Embryonic facial prominence (tissue), 1 donor: Measurements from ENCODE around the gene KCNMA1.

Experiments used
- DNase-seq: peaks from one replicate; pipeline ENCODE4 v3.0.0-alpha.2; 2016; ENCODE audit errors: extremely low spot score

The KCNMA1 gene

DNA sequence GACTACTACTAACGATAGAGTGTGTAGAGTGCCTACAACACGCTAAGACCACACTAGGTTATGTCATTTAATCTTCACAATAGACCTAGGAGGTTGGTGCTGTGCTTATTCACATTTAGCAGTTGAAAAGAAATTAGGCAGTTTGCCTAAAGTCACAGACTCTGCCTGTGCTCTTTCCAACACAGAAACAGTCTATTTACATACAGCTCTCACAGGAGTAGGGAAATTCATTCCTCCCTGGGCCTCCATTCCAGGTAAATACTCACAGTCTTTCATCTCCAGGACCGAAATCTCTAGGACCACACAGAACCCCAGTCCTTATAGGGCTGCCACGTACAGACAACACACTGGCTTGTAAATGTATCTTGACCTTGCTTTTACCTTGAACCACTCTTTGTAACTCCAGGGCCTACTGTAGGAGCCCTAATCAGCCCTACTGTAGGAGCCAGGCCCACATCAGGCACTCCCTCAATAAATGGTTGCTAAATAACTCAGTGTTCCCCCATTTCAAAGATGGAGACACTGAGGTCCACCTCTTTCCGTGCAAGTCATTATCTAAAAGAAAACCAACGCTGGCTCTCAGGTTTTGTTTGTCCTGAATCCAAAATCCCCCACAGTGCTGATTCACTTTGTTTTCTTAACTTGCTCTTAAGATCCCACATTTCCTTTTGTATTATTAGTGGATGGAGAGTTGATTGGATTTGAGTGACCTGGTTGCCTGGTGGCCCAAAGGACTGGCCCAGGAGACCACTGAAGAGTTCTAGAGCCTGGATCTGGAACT lies 146.9 kb downstream of the KCNMA1 start:
- DNase-seq: no peak

DNA sequence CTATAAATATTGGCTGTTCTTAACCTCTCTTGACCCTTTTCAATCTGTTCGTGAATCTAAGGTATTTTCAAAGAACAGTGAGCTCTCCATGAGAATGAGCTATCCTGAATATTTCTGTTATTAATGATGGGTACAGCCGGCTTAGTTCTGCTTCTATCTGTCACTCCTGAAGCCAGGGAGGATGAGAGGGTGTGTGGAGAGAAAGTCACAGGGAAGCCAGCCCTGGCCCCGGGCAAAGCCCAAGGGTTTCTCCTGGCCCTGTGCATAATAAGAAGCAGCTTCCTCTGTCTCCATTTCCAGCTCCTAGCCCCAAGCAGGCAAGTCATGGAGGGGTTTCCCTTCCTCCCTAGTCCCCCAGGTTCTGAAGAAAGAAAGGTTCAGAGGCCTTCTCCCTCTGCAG lies 151.1 kb downstream of the KCNMA1 start:
- DNase-seq: no peak

DNA sequence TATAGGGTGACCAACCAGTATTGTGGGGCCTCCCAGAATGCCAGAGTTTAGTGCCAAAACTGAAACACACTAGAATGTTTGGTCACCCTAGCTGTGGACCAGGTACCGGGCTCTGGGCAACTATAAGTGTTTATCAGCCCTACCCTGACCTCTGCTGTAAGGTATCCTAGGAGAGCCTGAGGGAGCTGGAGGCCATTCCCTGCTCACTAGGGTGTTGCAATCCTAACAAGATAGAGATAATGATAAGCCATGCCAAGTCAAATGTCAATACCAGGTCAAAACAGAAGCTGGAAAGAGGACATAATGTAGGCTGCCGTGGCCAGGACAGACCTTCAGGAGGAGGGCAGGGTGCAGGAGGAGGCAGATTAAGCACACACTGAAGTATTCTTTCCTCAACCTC lies 151.8 kb downstream of the KCNMA1 start:
- no peak for DNase-seq

DNA sequence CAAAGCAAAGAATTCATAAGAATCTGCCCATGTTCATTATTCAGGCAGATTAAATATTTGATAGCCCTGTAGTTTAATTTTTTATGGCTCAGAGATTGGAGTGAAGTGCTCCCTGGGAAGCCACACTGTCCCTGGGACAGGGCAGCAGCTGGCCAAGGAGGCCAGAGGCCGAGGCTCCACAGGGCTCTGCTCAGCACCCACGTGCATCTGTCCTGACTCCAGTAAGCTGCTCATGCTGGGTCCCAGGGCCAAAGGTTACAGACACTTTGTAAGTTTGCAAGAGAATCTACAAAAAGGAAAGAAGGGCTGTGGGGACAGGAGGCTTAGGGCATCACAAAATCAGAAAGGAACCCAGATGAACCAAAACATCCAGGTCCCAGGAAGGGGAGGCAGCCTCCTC lies 155.5 kb downstream of the KCNMA1 start:
- DNase-seq: no peak

DNA sequence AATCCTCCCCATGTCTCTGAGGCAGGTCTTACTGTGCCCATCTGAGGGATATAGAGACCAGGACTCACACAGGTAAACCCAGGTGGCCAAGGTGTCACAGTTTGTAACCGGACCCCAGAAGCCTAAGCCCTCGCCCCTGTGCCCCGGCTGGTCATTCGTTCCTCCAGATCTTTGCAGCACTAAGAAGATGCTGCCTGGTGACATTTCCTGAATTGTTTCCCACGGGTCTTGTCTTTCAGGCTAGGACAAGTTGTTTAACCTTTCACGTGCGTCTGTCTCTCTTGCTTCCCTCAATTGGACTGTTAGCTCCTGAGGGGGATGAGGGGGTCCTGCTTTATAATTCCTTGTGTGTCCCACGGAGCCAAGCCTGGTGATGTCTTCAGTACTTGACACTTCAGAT lies 158.0 kb downstream of the KCNMA1 start:
- no peak for DNase-seq

DNA sequence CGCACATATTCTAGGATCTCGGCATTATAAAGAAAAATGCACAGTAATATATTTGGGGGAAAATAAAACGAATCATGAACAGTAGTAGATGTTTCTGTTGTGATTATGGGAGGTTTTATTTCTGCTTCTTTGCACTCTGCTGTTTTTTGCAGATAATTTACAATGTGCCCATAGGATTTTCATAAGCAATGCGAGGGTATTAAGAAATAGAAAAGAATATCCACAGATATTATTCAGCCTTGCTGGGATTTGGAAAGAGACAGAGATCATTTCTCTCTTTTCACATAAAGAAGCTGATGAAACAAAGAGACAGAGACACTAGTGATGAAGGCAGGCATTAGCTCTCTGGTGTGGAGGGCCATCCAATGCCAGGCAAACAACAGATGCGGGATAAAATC lies 158.6 kb downstream of the KCNMA1 start:
- DNase-seq: no peak

DNA sequence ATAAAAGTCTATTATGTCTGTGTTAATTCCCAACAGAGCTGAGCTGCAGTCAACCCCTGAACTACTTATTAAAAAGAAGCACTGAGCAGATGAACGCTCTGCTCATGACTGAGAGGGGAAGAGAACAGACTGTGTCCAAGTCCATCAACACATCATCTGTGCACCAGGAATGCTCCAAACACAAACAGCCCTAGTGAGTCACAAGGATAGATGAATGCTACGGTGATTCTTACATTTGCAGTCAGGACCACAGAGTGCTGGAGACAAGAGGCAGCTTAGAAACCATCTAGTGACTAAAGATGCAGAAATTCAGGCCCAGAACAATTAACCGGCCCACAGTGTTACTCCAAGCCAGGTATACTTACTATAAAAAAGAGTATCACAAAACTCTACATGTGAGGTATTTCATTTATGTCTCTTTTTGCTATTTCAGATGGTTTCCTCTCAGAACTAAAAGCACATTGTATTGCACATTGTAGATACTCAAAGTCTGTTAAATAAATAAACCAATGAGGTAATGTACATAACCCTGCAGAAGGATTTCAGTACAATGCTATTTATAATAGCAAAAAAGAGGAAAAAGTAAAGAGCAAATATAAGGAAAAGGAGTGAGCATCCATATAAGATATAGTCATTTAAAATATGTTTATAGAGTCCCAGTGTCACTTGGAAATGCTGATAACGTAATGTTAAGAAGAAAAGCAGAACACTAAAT lies 159.2 kb downstream of the KCNMA1 start:
- DNase-seq: no peak

DNA sequence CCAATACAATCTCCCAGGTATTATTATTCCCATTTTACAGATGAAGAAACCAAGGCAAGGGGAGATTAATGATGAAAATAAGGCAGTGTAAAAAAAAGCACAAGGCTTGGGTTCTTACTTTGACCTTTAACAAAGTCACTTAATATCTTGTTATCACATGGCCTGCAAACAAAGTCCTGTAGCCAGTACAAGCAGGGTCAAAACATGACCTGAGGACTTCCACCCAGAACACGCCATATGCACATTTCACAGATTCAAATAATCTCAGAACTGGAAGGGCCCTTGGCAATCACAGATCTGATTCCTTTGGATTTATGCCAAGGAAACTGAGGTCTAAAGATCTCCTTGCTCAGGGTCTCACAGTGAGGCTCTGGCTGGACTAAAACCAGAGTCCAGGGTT lies 162.1 kb downstream of the KCNMA1 start:
- no peak for DNase-seq

DNA sequence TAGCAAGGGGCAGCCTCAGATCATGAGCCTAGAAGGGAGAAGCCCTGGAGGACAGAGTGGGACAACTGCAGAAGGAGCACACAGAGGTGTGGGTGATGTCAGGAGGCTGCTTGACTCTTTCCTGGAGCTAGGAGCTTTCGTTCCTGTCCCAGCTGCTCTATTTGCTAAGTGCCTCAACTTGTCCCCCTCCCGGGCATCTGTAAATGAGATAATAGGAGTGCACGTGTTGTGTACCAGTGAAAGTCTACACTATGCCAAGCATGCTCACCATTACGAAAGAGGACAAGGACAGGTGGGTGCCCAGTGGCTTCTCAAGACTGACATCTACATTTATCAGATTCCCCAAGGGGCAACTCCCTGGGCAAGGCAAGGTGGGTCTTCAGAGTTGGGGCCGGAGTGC lies 162.7 kb downstream of the KCNMA1 start:
- DNase-seq: no peak

DNA sequence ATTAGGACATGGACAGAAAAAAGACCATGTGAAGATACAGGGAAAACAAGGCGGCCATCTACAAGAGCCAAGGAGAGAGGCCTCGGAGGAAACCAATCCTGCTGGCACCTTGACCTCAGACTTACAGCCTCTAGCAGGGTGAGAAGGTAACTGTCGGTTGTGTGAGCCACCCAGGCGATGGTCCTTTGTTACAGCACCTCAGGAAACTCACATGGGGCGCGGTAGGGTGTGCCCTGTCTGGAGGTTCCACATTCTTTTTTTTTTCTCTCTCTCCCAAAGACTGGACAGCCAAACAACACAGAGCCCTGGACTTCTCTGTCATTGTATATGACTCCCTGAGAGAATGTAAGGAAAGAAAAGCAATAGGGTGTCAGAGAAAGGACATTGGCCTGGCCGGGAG lies 163.2 kb downstream of the KCNMA1 start:
- DNase-seq: no peak

DNA sequence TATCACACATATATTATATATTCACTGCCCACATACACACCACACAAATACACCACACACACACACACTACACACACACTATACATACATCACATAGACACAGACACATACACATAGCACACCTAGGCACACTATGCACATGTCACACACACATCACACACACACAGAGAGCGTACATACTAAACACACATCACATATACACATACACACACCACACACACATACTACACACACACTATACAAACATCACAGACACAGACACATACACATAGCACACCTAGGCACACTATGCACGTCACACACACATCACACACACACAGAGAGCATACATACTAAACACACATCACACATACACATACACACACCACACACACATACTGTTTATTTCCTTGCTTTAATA lies 165.5 kb downstream of the KCNMA1 start:
- DNase-seq: no peak

DNA sequence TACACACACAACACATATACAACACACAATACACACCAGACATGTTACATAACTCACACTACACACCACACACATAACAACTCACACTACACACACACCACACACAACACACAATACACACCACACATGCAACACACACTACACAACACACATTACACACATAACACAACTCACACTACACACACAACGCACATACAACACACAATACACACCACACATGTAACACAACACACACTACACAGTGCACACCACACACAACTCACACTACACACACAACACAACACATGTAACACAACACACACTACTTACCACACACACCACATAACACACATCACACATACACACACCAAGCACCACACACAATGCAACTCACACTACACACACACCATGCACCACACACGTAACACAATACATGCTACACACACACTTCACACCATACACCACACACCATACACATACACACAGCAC lies 166.5 kb downstream of the KCNMA1 start:
- DNase-seq: no peak

DNA sequence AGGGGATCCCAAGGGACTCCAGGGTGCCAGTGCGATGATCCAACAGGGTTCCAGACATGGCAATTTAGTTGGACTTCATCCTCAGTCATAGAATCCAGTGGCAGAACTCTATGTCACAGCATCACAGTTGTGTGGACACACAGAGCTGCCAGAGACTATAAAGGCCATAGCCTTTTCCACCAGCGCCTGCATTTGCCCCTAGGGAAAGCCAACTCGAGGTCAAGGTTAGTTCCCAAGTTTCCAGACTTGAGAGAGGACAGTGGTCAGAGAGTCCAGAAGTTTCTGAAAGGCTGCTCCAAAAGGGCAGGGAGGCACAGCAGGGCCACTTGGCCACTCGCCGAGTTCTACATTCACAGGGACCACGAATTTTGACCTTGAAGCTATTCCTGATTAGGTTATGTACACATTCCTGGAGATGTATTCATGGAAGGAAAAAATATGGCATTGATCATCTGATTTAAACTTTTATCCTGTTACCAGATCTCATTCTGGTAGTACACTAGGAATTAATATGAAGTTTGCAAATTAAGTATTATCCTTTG lies 170.1 kb downstream of the KCNMA1 start:
- DNase-seq: no peak

DNA sequence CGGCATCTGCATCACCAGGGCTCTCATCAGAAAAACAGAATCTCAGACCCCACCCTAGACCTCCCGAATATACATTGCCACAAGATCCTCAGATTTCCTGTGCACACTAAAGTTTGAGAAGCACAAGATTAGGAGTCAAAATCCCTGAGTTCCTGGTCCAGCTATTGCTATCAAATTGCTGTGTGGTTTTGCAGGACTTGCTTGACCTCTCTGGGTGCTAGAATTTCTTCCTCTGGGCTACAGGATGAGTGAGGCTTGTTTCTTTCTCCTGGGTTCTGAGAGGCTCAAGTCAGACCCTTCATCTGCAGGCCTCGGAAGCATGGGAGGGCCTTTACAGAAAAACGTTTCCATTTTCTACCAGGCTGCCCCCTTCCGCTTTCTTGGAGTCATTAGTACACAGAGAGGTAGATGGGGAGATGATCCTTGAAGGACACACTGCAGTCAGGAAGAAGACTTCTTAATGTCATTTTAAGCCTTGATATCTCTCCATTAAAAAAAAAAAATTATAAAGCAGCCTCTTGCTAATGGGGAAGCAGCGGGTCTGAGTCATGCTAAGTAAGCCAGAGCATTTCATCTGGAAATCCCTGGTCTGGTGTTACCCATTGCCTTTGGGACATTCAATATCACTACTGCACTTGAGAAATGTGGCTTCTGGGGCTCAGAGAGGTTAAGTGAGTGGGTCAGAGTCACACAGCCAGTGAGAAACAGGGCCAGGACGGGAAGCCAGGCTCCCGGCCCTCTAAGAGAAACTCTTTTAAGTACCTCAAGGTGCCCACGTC lies 173.5 kb downstream of the KCNMA1 start:
- no peak for DNase-seq

DNA sequence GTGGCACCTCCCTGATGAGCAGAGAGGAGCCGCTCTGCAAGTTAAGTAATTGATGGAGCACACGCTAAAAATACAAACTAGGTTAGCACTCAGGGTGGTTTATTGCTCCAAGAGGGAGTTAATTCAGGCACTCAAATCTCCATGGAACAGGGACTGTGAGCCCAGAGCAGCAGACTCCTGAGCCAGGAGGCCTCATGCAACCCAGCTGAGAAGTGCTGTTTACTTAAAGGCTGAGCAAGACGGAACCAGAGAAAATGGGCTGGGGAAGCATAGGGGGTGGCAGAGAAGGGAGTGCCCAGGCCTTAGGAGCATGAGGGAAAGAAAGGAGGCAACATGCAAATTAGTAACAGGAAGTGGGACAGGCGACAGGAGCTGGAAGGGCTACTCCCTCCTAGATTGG lies 174.1 kb downstream of the KCNMA1 start:
- DNase-seq: no peak

DNA sequence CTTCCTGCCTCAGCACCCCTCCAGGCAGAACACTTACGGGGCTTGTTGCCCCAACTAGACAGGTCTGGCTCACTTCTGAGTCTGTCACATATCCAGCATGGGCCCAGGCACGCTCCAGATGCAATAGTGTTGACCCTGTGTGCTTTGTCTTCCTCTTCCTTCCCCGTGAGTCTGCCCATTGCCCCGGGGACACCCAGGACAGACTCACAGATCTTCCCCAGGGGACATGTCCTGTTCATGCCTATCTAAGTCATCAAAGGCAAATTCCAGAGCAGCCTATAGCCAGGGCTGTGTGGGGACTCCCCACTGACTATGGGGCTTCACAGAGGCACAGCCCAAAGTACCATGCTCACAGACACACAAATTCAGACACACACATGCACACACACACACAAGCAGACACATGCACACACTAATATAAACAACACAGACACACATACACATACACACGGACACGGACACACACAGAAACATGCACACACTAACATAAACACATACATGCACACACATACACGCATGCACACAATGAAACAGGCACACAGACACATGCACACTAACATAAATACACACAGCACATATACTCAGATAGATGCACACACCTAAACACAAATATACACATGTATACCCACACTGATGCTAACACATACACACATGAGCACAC lies 175.8 kb downstream of the KCNMA1 start:
- DNase-seq: no peak

DNA sequence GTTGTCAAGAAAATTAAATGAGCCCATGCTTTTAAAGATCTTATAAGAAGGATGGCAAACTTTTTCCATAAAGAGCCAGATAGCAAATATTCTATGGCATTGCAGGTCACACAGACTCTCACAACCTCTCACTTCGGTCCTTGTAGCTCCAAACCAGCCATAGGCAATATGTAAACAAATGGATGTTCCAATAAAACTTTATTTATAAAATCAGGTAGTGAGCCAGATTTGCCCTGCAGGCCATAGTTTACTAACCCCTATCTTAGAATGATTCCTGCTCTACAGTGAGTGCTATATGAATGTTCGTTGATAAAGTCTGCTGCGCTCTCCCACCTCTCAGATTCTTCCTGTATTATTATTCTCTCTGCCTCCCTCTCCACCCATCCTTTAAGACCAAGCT lies 177.7 kb downstream of the KCNMA1 start:
- DNase-seq: no peak

DNA sequence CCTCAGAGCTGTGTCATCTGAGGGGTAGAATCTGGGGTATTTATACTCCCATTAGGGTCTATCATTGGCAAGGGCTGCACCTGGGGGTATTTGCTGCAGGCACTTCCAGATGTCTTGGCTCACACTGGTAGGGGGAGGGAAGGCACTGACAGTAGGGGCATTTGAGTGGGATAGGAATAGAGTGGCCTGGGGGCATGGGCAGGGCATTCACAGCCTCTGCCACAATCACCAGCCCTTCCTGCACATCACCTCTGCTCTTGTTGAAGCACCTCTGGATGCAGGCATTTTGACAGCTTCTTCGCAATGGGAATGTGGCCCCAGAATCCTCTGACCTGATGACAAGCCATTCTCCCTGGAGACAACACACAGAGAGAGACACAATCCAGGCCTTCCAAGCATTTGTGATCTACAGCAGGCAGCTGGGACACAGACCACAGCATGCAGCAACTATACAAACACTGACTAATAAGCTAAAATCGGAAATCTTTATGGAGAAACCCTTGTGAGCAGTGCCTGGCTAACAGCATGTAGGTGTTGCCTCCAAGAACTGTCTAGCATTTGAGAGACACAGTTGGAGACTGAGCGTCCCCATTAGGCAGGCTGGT lies 178.5 kb downstream of the KCNMA1 start:
- no peak for DNase-seq

DNA sequence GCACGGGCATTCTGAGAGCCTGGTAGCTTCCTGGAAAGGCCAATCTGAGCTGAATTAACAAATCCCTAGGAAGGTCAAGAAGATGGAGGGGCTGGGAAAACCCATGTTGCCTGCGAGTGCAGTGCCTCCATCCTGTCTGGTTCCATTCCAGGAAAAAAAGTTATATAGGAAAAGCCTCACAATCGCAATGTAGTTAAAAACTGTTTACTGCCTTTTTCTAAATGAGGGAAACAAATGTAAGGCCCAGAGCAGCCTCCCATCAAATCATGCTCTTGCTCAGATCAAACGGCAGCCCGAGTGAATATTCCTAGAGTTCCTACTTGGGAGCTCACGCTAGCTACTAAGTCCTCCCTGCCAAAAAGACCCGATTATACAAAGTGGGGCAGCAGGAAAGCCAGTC lies 179.9 kb downstream of the KCNMA1 start:
- no peak for DNase-seq

DNA sequence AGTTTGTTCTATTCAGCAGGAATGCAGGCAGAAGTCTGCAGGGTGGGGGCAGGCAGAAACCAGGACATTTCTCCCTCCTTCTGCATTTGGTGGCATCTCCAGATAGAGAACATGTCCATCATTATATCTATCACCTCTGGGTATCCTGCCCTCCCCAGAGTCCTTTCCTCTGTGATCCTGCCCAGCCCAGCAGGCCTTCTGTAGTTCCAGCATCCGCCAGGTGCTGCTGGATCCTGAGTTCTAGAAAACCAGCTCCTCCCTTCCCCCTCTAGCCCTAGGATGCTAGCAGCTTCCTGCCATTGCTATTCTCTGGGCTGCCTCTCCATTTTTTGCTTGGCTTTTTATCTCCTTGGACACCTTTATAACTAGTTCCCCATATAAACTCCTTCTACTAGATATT lies 180.3 kb downstream of the KCNMA1 start:
- DNase-seq: no peak

DNA sequence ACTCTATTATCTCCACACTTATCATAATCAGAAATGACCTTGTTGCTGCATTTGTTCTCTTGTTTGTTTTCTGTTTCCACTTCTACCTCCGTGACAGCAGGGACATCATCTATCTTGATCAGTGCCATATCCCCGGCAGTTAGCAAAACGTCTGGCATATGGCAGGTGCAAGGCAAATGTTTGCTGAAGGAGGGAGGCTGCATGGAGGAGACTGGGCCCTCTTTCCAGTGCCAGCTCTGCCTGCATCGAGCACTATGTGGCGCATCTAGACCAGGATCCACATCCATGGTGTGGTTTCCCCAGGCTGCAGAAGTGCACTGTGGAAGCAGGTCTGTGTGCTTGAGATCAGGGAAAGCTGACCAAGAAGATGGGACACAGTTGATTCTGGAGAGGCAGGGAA lies 181.2 kb downstream of the KCNMA1 start:
- DNase-seq: no peak
